ENCODE results near the gene FHIT.
A peak's percentile ranks its signal among the peaks of the same experiment; 100 is the strongest.

The FHIT gene

DNA sequence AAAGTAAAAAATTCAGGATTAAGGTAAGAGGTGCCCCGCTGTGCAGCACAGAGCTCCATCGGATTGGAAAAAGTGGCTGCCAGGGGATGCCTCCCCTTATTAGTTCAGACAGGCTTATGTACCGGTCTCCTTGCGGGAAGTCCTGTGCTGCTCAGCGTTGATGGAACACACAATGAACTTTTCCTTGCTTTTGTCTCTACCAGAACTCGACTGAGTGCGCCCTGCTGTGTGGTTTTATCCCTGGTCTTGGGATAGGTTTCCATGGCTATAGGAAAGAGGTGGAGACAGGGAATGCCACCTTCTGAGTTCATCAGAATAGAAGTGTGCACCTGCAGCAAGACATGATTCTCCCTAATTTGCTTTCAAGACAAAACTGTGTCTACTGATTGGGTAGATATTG, 1455.5 kb downstream of the FHIT start:
- DNase-seq (ENCODE audit: low spot score) = no peak

DNA sequence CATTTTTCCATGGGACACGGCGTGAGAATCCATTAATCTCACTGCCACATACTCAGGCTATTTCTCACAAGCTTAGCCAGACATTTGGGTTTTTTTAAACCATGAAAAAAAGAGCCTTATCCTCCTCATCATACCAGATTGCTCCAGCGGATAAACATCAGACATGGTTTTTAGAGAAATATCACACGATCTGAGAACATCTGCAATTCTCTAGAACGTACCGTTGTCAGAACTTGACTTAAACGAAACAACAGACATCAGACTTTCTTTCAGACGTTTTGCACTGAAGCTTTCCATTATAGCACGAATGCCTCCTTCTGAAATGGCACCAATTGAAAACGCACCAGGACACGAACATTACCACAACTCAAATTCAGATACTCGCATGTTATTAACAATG, 1457.3 kb downstream of the FHIT start:
- no peak for DNase-seq (ENCODE audit: low spot score)

DNA sequence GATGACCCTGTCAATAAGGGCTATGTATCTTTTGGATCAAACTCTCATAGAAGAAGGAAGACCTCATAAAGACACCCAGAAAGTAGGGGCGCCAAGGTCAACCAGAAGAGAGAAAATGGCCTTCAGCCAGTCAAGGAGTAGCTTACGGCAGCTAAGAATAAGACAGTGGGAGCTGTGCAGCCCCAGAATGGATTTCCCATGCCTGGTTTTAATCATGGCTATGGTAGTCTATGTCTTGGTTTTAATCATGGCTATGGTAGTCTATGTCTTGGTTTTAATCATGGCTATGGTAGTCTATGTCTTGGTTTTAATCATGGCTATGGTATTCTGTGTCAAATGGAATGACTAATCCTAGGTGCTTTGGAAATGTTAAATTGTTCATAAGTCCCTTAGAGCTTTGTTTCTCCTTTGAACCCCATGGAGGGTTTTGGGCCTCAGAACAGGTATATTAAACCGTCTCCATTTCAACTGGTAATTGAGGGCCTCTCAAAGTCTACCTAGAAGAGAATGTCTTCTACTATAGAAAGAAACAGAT, 1459.4 kb downstream of the FHIT start:
- DNase-seq (ENCODE audit: low spot score) = no peak

DNA sequence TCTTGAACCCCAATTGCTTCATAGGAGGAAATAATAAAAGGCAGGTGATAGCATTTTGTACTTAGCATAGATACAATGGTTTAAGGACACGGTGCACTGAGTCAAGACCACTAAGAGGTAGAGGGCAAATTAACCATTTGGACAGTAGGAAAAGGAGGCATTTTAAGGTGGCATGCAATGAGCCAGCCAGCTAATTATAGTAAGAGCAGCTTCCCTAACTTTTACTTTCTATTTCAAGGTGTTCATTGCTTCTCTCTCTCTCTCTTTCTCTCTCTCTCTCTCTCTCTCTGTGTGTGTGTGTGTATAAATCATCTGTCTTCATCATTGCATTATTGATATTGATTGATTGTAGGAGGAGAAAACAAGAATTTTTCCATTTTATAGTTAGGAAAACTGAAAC, 1461.0 kb downstream of the FHIT start:
- DNase-seq (ENCODE audit: low spot score) = no peak

DNA sequence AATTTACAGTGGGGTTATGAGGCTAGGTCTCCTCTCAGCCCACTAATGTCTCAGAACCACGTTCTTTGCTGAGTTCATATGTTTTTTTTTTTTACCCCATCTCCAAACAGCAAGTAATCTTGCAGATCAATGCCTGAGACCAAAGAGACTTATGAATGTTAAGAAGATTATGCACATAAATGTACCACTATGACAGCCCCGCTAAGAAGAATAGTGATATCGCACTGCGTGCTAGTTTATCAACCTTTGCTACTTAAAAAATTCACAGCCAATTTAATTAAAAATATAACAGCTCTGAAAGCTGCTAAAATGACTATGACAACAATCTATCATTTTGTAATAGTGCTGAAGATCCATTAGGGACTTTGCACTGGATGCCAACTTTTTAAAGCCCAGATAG, 1462.5 kb downstream of the FHIT start:
- no peak for DNase-seq (ENCODE audit: low spot score)

DNA sequence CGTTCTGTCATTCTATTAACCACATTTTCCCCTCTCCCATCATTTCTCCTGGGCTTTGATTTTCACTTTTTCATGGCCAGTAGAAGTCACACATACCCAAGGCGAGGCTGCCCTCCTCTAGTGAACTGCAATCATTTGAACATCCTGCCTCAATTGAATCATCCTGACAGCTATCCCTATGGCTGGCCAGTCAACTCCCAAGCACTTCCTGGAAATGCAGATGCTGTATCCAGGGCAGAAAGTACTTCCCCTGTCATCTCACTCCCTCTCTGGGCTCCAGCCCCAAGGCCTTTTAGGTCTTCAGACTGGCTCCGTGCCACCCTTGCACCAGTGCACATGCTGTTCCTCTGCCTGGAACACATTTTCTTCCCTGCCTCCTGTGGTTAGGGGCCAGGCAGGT, 1463.1 kb downstream of the FHIT start:
- DNase-seq (ENCODE audit: low spot score) = no peak

DNA sequence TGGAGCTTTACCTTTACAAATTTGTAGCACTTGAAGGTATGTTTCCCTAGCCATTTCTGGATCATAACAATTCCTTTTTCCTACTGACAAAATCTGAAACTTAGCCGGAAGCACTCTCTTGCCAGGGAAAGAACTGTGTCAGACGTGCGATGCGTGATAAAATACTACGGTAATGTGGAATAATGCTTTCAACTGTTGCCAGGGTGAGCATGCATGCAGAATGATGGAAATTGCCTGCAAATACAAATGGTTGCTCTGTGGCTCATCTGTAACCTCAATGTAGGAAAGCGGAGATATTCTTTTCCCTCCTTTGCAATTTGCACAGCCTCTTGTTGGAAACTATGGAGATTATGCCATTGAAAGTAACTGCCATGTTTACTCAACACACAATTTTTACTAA, 1464.9 kb downstream of the FHIT start:
- DNase-seq (ENCODE audit: low spot score) = no peak

DNA sequence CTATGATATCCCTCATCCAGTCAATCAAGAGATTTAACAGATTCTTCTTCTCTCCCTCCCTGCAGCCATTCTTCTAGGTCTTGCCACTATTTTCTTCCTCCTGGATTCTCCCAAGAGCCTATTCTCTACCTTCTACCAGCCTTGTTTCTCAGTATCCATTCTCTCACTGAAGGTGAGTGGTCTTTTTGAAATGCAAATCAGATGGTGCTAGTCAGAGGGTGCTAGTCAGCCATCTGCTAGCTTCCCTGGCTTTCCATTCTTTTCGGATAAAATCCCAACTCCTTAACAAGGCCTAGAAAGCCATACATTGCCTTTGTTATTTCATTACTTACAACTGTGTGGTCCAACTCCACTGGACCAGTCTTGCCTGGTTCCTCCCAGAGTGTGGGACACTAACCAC, 1467.1 kb downstream of the FHIT start:
- no peak for DNase-seq (ENCODE audit: low spot score)

DNA sequence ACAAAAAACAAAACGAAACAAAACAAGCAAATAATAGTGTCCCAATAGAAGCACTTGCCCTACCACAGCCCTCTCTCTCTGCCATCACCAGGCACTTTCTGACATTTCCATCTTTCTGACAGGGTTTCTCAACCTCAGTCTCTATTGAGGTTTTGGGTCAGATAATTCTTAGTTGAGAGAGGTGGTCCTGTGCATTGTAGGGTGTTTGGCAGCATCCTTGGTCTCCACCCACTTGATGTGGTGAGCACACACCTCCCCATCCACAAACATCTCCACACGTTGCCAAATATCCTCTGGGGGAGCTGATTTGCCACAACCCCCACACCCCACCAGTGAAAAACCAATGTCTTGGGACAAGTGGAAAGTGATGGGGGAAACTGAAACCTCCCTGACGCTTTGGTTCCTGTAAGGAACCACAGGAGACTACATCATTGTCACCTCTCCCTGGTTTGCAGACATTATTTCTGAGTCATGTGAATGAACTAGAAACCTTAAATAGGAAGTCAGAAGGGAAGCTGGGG, 1467.7 kb downstream of the FHIT start:
- no peak for DNase-seq (ENCODE audit: low spot score)

DNA sequence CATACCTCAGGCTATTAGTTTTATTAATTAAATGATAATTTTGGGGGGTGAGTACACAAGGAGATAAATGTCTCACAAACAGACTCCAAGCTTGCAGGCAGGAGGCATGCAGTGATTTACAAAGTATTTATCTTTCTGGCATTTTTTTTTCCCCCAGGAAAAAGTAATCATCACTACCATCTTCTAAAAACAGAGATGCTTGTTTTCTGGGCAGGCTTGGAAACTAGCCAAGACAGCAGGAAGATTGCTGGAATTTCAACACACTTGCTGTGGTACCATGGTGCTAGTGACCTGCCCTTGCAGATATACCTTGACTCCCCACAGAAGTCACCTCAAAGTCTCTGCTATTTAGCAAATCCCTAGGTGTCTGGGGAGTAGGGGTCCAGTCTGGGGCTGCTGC, 1468.6 kb downstream of the FHIT start:
- no peak for DNase-seq (ENCODE audit: low spot score)

DNA sequence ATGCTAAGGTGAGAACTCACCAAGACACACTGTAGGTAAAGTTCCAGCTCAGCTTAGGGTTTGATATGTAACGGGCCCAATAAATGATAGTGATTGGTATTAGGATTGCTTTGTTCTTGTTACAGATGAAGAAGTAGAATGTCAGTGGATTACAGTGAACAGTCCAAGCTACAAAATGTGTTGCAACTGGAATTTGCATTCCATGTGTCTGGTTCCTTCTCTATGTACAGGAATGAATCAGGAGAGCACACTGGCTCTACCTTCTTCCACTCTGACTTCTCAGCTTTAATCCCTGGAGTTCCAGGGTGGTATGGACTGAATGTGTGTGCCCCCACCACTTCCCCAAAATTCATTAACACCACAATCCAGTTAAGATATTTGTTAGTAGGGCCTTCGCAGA, 1471.0 kb downstream of the FHIT start:
- no peak for DNase-seq (ENCODE audit: low spot score)

DNA sequence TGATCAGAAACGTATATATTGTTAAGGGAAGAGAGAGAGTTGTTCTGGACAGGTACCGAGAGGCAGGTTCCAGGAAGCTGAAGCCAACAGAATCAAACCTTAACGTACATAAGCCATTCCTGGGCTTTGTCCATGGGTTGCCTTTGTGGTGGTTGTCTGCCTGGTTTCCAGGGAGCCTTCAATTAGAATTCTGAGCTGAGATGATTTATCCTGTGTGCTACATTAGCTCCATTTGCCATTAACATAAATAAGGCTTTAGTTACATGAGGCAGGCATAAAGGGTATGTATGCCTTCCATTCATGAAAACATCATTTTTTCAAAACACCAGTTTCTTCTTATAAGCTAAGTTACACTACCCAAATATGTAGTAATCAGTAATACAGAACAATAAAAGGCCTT, 1472.0 kb downstream of the FHIT start:
- DNase-seq (ENCODE audit: low spot score) = no peak

DNA sequence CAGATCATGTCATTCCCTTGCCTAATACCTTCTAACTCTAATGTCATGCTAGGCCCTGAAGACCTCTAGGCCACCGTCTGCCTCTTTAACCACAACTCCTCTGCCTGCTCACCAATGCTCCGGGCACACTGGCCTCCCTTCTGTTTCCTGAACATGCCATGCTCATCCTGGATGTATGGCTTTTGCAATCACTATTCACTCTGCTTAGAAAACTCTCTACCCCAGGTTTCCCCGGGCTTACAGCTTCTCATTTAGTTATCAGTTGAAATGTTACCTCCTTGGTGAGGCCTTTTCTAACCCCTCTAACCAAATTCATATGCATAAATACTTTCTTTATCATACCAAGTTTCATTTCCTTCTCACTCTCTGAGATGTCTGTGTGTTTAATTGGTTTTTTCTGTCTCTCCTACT, 1473.6 kb downstream of the FHIT start:
- DNase-seq (ENCODE audit: low spot score) = peak; percentile 7

DNA sequence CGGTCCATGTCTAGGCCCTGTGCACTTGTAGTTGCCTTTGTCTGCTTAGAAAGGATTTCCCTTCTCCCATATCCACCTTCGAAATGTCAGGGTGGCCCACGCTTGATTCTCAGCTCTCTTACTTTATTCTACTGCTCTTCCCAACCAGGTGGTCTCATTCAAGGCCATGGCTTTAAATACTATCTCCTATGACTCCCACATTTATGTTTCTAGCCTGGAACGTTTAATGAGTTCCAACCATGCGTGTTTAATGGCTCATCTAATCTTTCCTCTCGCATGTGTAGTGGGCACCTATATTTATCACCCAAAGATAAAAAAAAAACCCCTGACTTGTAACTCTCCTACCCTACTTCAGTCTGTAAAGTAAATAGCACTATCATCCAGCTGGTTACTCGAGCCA, 1474.2 kb downstream of the FHIT start:
- no peak for DNase-seq (ENCODE audit: low spot score)

DNA sequence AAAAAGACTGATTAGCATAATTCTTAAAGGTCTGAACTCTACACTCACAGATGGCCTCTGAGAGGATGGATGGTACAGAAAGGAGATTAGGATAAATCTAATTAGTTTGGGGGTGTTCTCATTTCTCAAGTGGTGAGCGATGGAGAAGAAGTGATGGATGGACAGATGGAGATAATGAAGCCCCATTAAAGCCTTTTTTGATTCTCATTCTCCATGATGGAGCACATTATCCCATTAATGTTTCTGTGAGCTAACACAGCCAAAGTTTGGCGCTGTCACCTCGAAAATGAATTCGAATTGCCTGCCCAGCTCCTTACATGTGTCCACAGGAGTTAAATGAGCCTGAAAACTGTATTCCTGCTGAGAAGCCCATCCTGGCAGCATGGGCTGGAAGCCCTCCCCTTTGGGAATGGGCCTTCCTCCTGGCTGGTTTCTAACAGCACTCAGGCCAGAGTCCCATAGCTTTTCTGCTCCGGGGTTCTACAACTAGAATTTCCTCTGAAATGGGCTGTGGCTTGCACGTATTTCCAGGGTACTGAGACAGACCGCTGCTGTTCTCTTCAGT, 1475.4 kb downstream of the FHIT start:
- DNase-seq (ENCODE audit: low spot score) = no peak

DNA sequence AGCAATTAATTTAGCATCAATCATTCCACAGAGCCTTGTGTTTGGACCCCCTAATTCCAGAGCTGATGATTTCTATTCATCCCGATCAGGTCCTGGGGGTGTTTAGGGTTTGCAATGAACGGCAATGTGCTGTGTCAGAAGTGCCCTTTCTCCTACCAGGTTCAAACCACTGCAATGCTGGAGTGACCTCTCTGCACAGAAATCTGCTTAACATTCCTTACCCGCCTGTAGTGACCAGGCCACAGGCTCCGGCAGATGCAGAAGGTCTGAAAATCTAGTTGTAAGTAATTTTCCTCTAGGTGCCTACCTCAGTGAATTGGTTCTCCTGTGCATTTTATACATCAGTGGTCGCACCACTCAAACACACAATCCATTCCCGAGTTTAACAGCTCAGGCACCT, 1476.1 kb downstream of the FHIT start:
- no peak for DNase-seq (ENCODE audit: low spot score)

DNA sequence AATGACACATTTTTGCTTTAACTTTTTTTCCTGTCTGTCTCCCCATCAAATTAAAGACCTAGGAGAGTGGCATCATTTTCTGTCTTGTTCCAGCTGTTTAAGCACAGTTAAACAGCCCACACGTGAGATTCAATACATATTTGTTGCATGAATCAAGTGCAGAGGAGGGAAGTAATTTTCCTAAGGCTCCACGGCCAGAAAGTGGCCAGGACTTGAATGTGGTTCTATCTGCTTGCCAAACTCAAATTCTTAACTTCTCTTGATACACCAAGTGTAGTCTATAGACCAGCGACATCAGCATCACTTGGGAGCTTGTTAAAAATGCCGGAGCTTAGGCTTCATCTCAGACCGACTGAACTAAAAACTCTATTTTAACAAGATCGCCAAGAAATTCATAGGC, 1476.6 kb downstream of the FHIT start:
- no peak for DNase-seq (ENCODE audit: low spot score)

DNA sequence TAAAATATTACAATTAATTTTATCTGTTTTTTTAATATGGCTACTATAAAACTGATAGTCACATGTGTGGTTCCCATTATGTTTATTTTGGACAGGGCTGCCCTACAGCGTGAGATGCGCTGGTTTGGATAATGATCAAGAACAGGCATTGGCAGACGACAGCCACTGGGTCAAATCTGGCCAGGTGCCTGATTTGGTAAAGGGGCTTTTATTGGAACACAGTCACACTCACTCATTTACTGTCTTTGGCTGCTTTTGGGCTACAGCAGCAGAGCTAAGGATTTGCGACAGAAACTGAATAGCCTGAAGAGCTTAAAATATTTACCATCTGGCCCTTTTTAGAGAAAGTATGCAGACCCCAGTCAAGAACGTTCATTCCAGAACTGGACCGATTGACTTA, 1477.3 kb downstream of the FHIT start:
- DNase-seq (ENCODE audit: low spot score) = no peak

DNA sequence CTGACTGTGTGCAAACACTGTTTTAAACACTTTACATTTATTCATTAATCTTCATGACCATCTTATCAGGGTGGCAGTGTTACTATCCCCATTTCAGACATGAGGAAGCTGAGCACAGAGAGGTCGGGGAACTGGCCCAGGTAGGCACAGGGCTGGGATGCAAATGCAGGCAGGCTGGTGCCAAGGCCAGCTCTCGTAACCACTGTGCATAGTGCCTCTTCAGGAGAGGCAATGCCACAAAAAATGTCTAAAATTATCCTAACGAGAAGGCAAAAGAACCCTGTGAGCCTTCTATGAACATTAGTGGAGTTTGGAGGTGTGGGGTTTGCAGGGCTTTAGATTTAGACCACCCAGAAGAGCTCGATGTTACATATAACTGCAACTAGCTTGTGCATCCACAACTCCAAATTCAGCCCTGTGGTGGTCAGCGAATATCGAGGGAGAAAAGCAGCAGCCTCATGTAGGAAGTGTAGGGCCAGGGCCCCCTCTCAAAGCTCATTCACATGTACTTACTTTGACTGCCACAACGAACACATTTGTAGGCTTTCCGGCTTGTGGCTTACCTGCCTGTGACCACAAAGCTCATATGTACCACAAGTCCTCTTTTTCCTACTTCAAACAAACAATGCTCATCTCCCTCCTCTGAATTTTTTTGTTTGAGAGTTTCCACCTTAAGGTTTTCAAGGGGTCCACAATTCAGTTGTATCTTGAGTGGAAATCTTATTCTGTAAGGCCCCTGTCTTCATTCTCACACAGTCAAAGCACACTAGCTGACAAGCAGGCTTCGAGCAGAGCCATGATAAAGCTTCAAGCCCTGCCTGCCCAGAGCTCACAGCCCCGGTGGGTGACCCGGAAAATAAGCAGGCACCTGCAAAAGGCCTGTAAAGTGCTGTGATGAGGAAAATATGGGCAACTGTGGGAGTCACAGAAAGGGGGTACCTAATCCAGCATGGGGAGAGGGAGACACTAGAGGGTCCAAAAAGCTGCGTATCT, 1478.5 kb downstream of the FHIT start:
- no peak for DNase-seq (ENCODE audit: low spot score)

DNA sequence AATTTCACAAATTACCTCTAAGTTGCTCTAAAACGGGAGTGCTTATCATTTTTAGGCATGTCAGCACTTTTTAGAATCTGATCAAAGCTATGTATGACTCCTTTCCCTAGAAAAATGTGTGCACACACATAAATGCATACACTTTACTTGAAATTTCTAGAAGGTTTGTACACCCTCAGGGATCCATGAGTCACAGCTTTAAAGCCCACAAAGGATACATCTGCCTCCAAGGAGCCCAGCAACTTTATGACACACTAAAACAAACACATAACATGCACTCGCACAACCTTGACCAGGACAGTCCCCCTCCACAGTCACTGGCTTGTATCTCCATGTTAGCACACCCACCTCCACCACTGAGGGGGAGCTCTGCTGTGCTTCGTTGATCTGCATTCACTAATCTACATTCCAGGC, 1479.5 kb downstream of the FHIT start:
- DNase-seq (ENCODE audit: low spot score) = no peak

DNA sequence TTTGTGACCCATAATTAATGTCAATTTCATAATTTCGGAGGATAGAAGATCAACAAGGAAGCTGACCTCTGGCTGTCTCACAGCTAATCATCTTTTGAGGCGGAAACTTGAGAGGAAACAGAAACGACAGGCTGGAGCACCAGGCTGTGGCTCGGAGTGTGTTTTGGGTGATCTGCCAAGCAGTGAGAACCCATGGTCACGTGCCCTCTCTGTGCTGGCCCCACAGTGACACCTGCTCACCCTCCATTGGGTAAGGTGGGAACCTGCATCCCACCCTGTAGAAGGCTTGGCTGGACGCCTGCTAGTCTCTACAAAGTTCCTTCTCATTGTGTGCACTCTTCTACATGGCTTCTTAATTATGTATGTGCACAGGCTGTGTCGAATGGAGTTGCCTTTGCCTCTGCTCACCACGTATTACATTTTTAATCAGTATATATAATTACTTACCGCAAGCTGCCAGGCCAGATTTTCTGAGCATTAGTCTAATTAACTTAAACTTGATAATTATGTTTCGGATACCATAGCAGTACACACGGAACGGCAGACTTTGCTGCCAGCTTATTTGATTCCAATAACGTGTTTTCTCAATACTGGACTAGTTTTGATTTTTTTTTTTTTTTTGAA, 1482.0 kb downstream of the FHIT start:
- no peak for DNase-seq (ENCODE audit: low spot score)

DNA sequence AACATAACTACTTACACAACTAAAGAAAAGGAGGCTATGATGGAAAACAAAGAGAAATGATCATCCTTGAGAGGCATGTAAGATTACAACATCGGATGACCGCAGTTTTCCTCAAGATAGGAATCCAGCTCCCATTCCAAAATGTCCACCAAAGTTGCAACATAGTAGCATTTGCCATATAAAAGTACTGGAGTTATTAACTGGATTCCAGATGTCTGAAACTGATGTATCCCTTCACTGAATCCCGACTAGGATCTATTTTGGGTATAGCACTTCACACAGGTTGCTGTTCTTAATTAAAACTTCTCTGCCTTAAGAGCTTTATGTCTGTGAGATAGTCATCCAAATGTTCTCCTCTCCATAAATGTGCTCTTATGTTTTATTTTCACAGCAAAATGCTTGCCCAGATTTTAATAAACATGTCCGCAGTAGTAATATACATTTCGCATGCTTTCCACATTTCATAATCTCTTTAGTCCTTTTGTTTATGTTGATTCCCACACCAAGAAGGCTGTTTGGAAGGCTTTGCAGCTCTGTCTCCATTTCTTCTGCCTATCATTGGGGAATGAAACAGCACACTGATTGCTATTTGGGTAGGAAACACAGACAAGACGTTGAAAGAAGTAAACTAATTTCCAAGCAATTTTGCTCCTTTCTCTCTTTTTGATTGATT, 1484.9 kb downstream of the FHIT start:
- no peak for DNase-seq (ENCODE audit: low spot score)

Data from germinal center (tissue), 1 donor.